Measurements from ENCODE around the gene UBE2L6.

UBE2L6 gene

GRCh38 chr11:57560146-57560545 is 7.3 kb downstream of the UBE2L6 start:
- TF ChIP-seq CTCF (IDR thresholded peaks at IDR 0.05; ENCODE audit: poor library complexity, severe bottlenecking) = no peak
- H3K36me3 ChIP-seq (ENCODE audit: low read depth) = peaks cover 23% of the 10 kb centered on the region
- no peak overlapping the region for H3K27ac ChIP-seq (ENCODE audit: poor library complexity, severe bottlenecking)
- no peak overlapping the region for H3K4me3 ChIP-seq (ENCODE audit: severe bottlenecking)
- no peaks in the 10 kb centered on the region for H3K9me3 ChIP-seq (ENCODE audit: severe bottlenecking)
- no peaks in the 10 kb centered on the region for H3K4me1 ChIP-seq (ENCODE audit: insufficient read depth, poor library complexity, severe bottlenecking)
- ATAC-seq (ENCODE audit: low read depth) (no peak), DNase-seq (ENCODE audit: low spot score) (no peak)
- no peaks in the 10 kb centered on the region for H3K27me3 ChIP-seq (ENCODE audit: insufficient read depth, poor library complexity, severe bottlenecking)

GRCh38 chr11:57556041-57556440 is 11.4 kb downstream of the UBE2L6 start:
- no peak overlapping the region for H3K4me3 ChIP-seq (ENCODE audit: severe bottlenecking)
- DNase-seq (ENCODE audit: low spot score) (no peak), ATAC-seq (ENCODE audit: low read depth) (no peak)
- H3K36me3 ChIP-seq (ENCODE audit: low read depth) = peaks cover 47% of the 10 kb centered on the region
- no peaks in the 10 kb centered on the region for H3K9me3 ChIP-seq (ENCODE audit: severe bottlenecking)
- no peaks in the 10 kb centered on the region for H3K4me1 ChIP-seq (ENCODE audit: insufficient read depth, poor library complexity, severe bottlenecking)
- TF ChIP-seq CTCF (IDR thresholded peaks at IDR 0.05; ENCODE audit: poor library complexity, severe bottlenecking) = no peak
- H3K27ac ChIP-seq (ENCODE audit: poor library complexity, severe bottlenecking) = no peak overlapping the region
- H3K27me3 ChIP-seq (ENCODE audit: insufficient read depth, poor library complexity, severe bottlenecking) = no peaks in the 10 kb centered on the region

- DNase-seq (ENCODE audit: low spot score) (no peak), ATAC-seq (ENCODE audit: low read depth) (no peak)
- no peak overlapping the region for H3K27ac ChIP-seq (ENCODE audit: poor library complexity, severe bottlenecking)
- no peaks in the 10 kb centered on the region for H3K4me1 ChIP-seq (ENCODE audit: insufficient read depth, poor library complexity, severe bottlenecking)
- no peak overlapping the region for H3K4me3 ChIP-seq (ENCODE audit: severe bottlenecking)
- TF ChIP-seq CTCF (IDR thresholded peaks at IDR 0.05; ENCODE audit: poor library complexity, severe bottlenecking) = no peak
- peaks cover 51% of the 10 kb centered on the region for H3K36me3 ChIP-seq (ENCODE audit: low read depth)
- H3K9me3 ChIP-seq (ENCODE audit: severe bottlenecking) = no peaks in the 10 kb centered on the region
- H3K27me3 ChIP-seq (ENCODE audit: insufficient read depth, poor library complexity, severe bottlenecking) = no peaks in the 10 kb centered on the region
Measured at GRCh38 chr11:57555393-57555792, 12.1 kb downstream of the UBE2L6 start.

GRCh38 chr11:57552479-57552878 is 15.0 kb downstream of the UBE2L6 start:
- Histone ChIP-seq H3K4me3 (ENCODE audit: severe bottlenecking) (no peak overlapping the region), H3K36me3 (ENCODE audit: low read depth) (peaks cover 37% of the 10 kb centered on the region)

More at GRCh38 chr11:57552479-57552878, 15.0 kb downstream of the UBE2L6 start:
- no peak for ATAC-seq (ENCODE audit: low read depth)
- TF ChIP-seq CTCF (IDR thresholded peaks at IDR 0.05; ENCODE audit: poor library complexity, severe bottlenecking) = no peak
- no peak for DNase-seq (ENCODE audit: low spot score)
- Histone ChIP-seq H3K9me3 (ENCODE audit: severe bottlenecking) (no peaks in the 10 kb centered on the region), H3K27ac (ENCODE audit: poor library complexity, severe bottlenecking) (no peak overlapping the region), H3K4me1 (ENCODE audit: insufficient read depth, poor library complexity, severe bottlenecking) (no peaks in the 10 kb centered on the region), H3K27me3 (ENCODE audit: insufficient read depth, poor library complexity, severe bottlenecking) (no peaks in the 10 kb centered on the region)

All from RWPE2 (cell line).